ENCODE results near the gene KLHL26.
"Not testable (repeated sequence)": the region's sequence is repeated elsewhere in the genome, so short reads cannot be mapped to it uniquely, and the experiment has no call there.

KLHL26 gene

DNA sequence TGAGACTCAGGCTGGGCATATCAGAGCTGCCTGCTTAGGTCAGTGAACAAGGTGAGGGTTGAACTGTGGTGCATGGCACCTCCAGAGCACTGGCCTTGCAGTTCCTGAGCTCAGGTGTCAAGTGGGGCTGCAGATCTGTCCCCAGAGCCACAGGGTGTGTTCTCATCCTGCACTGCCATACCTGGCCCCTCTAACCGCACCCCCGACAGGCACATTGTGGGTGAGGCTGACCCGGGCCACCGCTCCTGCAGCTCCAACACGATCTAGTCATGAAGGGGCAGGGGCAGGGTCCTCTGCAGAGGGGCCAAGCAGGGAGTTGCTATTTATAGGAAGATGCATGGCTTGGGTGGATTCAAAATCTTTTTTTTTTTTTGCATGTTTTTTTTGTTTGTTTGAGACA is 30.0 kb downstream of the KLHL26 start:
- no peak for DNase-seq

DNA sequence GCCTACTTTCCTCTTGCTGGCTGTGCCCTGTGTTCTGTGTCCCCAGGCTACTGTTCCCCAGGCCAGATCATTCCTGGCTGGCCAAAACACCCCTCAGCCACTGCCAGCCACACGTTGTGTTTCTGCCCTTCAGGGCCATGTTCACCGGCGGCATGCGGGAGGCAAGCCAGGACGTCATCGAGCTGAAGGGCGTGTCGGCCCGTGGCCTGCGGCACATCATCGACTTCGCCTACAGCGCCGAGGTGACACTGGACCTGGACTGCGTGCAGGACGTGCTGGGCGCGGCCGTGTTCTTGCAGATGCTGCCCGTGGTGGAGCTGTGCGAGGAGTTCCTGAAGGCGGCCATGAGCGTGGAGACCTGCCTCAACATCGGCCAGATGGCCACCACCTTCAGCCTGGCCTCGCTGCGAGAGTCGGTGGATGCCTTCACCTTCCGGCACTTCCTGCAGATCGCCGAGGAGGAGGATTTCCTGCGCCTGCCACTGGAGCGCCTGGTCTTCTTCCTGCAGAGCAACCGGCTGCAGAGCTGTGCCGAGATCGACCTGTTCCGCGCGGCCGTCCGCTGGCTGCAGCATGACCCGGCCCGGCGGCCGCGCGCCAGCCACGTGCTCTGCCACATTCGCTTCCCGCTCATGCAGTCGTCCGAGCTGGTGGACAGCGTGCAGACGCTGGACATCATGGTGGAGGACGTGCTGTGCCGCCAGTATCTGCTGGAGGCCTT is 30.9 kb downstream of the KLHL26 start:
- no peak for DNase-seq

DNA sequence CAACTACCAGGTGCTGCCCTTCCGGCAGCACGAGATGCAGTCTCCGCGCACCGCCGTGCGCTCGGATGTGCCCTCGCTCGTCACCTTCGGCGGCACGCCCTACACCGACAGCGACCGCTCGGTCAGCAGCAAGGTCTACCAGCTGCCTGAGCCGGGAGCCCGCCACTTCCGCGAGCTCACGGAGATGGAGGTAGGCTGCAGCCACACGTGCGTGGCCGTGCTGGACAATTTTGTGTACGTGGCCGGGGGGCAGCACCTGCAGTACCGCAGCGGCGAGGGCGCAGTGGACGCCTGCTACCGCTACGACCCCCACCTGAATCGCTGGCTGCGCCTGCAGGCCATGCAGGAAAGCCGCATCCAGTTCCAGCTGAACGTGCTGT is 31.4 kb downstream of the KLHL26 start:
- DNase-seq = no peak

DNA sequence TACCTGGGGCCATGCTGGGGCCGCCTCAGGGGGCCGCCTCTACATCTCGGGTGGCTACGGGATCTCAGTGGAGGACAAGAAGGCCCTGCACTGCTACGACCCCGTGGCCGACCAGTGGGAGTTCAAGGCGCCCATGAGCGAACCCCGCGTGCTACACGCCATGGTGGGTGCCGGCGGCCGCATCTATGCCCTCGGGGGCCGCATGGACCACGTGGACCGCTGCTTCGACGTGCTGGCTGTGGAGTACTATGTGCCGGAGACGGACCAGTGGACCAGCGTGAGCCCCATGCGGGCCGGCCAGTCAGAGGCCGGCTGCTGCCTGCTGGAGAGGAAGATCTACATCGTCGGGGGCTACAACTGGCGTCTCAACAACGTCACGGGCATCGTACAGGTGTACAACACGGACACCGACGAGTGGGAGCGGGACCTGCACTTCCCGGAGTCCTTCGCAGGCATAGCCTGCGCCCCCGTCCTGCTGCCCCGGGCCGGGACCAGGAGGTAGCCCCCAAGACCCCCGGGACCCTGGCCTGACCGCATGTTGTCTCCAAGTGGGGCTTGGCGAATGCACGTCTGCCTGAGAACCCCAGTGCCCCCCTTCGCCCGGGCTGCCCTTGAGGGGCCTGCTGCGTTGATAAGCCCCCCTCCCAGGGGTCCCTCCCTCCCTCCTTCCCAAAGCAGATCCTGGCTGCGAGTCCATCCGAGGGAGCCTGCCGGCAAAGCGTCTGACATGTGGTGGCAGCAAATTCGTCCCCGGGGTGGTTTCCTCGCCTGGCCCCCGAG is 32.1 kb downstream of the KLHL26 start:
- no peak for DNase-seq

GRCh38 chr19:18669524-18669817 is 32.6 kb downstream of the KLHL26 start:
- DNase-seq = no peak

DNA sequence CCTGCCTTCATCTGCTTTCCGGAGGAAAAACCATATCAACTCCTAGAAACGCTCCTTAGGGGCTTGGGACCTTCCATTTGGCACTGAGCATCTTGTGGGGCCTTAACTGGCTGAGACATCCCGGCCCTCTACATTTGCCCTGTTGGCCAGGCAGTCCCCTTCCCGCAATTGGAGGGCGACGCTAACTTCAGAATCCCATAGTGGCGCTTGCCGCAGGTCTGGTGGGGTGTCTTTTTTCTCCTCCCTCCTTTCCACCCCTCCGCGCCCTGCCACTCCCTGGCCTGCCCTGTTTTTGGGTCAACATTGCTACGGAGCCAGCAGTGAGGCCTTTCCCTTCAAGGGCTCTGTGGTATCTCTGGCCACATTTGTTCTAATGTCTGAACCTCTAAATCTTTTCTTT is 33.1 kb downstream of the KLHL26 start:
- DNase-seq = no peak

DNA sequence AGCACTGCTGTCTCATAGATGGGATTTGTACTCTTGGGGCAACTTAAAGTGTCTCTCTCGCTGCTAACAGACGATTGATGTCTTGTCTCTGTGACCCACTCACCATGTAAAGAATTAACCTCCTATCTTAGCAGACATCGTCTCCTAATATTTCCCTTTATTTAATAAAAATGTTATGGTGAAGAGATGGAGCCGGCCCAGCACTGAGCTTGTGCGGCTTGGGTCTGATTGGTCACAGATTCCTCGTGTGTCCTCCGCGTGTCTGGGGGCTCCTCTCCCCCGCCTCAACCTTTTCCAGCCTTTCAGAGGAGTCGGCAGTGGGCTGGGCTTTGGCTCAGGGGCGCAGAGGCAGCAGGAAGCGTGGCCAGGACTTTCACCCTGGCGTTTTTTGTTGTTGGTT is 33.5 kb downstream of the KLHL26 start:
- DNase-seq = no peak

GRCh38 chr19:18671303-18672043 is 34.6 kb downstream of the KLHL26 start:
- DNase-seq = no peak

DNA sequence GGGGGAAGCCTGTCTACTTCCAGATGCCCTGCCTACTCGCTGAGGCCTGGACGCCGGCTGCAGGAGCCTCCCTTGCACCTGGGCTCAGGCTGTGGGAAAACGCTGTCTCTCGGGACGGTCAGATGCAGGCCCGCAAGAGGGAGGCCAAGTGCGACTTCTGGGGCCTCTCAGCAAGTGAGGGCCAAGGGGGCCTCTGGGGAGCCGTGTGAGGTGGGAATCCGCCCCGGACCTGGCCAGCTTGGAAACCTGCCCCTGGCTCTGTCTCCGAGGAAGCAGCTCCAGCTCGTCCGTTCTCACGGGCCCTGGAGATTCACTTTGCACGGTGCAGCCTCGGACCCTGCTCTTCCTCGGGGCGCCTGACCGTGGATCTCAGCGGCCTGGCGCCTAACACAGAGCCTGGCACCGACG is 35.2 kb downstream of the KLHL26 start:
- DNase-seq = no peak

DNA sequence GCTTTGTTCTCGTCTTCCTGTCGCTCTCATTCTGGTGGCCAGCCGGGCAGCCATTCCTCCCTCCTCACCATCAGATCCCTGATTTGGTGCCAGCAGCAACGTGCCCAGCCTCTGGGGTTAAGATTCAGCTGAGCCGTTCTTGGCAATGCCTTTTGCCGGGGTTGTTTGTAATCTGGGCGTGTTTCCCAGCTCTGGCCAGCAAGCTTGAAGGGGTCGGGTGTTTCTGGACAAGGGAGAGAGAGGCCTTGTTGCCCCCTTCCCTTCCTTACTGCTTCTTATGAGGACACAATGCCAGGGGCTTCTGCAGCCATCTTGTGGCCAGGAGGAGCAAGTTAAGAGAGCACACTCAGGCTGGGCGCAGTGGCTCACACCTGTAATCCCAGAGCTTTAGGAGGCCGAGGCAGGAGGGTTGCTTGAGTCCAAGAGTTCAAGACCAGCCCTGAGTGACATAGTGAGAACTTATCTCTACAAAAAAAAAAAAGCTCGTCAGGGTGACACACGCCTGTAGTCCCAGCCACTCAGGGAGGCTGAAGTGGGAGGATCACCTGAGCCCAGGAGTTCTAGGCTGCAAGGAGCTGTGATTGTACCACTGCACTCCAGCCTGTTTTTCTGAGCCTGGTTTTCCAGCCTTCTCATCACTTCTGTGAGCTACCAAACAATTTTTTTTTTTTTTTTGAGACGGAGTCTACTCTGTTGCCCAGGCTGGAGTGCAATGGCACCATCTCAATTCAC is 35.9 kb downstream of the KLHL26 start:
- no peak for DNase-seq

DNA sequence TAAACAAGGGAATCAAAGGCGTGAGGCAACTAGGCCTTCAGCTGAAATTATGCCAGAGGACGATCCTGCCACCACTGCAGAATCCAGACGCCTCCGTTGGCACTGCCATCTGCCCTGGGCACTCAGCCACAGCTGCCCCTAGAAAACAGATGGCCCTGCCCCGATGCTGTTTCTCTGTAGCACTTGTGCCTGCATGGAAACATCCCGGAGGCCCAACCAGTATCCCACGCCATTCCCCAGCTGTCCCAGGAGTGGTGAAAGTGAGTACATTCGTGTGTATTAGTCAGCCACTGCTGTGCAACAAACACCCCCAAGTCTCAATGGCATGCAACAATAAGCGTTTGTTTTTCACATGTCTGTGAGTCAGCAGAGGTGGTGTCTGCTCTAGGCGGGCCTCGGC is 37.8 kb downstream of the KLHL26 start:
- no peak for DNase-seq

- peak; percentile 45 for DNase-seq
These were observed 39.0 kb downstream of the KLHL26 start for GRCh38 chr19:18675779-18676178.

DNA sequence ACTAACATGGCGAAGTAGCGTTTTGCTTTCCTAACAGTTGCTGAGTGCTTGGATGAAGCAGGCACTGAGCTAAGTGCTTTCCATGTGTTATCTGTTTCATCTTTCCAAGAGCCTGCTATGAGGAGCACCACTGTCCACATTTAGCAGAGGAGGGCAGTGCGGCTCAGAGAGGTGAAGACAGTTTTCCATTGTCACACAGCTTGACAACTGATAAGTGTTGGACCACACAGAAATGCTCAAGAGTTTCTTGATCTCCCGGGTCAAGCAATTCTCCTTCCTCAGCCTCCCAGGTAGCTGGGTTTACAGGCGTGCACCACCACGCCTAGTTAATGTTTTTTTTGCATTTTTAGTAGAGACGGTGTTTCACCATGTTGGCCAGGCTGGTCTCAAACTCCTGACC is 39.9 kb downstream of the KLHL26 start:
- DNase-seq = no peak

- DNase-seq = no peak
These were observed 40.3 kb downstream of the KLHL26 start for GRCh38 chr19:18677156-18677555.

GRCh38 chr19:18680148-18680547 is 43.3 kb downstream of the KLHL26 start:
- not testable (repeated sequence) for DNase-seq

GRCh38 chr19:18682807-18683108 is 45.9 kb downstream of the KLHL26 start:
- no peak for DNase-seq

- peak; percentile 95 for DNase-seq
These were observed 46.5 kb downstream of the KLHL26 start, which contains the start of gene CRTC1 for GRCh38 chr19:18683109-18683957. Gene CRTC1, plus strand, starts transcription at chr19:18683680. Its CDS starts 23 bp downstream, at chr19:18683703.

- no peak for DNase-seq
These were observed 47.3 kb downstream of the KLHL26 start for GRCh38 chr19:18683958-18684641.

DNA sequence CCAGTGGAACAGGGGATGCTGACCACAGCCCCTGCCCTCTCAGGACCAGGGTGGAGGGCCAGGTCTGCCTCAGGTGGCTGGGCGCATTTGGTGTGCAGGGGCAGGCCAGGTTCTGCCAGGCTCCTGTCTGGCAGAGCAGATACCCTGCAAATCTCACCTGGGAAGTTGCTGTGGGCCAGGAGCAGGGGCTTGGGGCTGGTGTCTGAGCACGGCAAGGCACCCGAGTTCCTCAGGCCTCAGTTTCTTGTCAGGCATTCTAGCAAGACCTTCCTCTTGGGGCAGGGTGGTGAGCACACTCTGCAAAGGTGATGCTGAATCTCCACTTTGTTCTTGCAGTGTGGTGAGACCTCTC is 47.8 kb downstream of the KLHL26 start:
- DNase-seq = no peak

DNA sequence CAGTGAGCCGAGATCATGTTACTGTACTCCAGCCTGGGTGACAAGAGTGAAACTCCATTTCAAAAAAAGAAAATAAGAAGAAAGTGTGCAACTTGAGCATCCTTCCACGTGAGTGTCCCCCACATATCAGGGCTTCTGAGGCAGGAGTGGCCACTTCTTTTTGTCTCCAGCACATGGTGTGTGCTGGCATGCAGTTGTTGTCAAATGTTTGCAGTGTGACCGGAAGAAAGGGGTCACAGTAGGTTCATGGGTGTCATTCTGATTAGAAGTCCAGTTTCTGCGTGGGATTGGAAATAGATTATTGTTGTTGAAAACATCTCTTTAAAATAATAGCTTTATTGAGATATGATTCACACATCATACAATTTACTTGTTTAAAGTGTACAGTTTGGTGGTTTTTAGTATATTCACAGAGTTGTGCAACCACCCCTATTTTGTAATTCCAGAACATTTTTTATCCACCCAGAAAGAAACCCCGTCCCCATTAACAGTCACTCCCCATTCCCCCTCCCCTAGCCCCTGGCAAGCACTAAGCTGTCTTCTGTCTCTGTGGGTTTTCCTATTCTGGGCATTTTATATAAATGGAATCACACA is 48.9 kb downstream of the KLHL26 start:
- DNase-seq = no peak

DNA sequence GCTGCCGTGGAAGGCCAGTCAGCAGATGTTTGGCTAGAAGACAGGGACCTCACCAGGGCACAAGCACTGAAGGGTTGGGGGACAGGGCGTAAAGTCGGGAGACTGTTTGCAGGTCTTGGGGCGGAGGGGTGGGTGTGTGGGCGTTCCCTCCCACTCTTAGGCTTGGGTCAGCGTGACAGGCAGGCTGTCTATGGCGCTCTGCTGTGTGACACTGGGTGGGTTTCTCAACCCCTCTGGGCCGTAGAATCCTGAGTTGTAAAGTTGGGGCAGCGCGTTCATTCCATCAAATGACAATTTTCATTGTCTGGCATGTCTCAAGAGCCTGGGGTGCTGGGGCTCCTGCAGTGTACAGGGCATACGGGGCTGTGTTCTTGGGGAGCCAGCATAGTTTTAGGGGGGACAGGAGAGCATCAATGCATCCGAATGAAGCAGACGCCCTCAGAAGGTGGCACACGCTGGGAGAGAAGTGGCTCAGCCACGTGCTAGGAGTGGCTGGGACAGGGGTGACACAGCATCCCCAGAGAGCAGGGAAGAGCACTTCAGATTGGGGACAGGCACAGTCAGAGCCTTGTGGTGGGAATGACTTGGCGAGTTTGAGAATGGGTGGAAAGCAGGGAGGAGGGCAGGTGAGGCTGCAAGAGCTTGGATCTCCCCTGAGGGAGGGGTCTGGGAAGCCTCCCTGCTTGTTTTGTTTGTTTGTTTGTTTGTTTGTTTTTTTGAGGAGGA is 51.1 kb downstream of the KLHL26 start:
- no peak for DNase-seq
